Measurements from ENCODE around the gene NEU1. TPM values are rescaled to one million over a fixed set of nuclear protein-coding genes. Genes with fewer than 3 reads are reported as not detected.

NEU1 gene
- total and polyA plus RNA-seq, 2 of the 8 experiments (the other 6 are each of a cell fraction or from before 2014, with no cell fraction given): 41.2 to 72.1 TPM

DNA sequence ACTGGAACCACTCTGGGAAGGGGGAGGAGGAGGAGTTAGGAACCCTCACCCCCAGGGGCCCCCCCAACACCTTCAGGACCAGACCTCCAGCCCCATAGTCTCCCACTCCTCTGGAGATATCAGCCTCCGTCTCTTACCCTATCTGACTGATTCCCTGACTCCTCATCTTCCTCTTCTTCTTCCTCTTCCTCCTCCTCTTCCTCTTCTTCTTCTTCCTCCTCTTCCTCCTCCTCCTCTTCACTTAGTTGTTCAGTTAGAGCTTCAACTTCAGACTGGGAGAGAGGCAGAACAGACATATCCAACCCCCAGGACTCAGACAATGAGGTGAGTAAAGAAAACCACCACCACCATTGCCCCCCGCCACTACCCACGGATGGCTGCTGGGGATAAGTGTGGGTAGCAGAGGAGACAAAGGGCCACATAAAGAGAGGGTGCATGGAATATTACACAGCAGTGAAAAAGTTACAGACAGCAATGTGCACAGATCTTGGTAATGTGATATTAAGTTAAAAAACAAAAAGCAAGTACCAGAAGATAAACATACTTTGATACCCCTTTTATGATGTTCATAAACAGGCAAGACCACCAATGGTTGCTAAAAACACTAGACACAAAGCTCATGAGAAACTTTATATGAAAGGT lies 26.8 kb upstream of the NEU1 start:
- ChIA-PET CTCF (ENCODE audit: partially characterized antibody) (interaction anchor here (0.6 to 4.9 kb wide), 25 partner anchors 8 to 218 kb away, joined by 3 to 59 read pairs (median 3); partner anchors contain the start of genes EHMT2 and SLC44A4), POLR2A (ENCODE audit: partially characterized antibody) (interaction anchor here (0.7 to 4.2 kb wide), 9 partner anchors 8 to 218 kb away, joined by 3 to 21 read pairs (median 5); partner anchors contain the start of genes EHMT2 and NEU1)
- Histone ChIP-seq H2BK15ac (ENCODE audit: low read length) (no peak overlapping the region), H3K18ac (ENCODE audit: extremely low read depth, low read length) (no peak overlapping the region), H2BK20ac (ENCODE audit: low read length) (no peak overlapping the region), H3K23ac (ENCODE audit: insufficient read length) (no peak overlapping the region), H2BK5ac (ENCODE audit: low read depth, low read length) (no peak overlapping the region), H3K27ac (ENCODE audit: low read depth, low read length) (no peak overlapping the region), H3K23me2 (ENCODE audit: low read depth, low read length) (no peaks in the 10 kb centered on the region), H3K14ac (ENCODE audit: insufficient read length) (no peak overlapping the region), H3K4me3 (ENCODE audit: extremely low read depth in 1 of 4, insufficient read depth in 2 of 4, low read depth in 3 of 4, low read length in 4 of 4) (no peak overlapping the region), H4K8ac (ENCODE audit: extremely low read depth, insufficient read depth, low read length) (no peak overlapping the region), H3K79me1 (ENCODE audit: low read depth, low read length) (no peaks in the 10 kb centered on the region; the same call in 1 of the 2 replicates), H4K20me1 (replicated peaks in 1 of 2; ENCODE audit: control insufficient read depth in 1 of 2, insufficient read depth in 2 of 2, low read length in 2 of 2) (peaks cover 5 to 18% of the 10 kb centered on the region in 2 experiments), H3K9me3 (ENCODE audit: insufficient read depth in 2 of 2, low read depth in 1 of 2, low read length in 1 of 2) (no peaks in the 10 kb centered on the region), H3K27me3 (replicated peaks in 1 of 4; ENCODE audit: control insufficient read depth in 3 of 4, extremely low read depth in 1 of 4, insufficient read depth in 3 of 4, low read length in 3 of 4) (no peaks in the 10 kb centered on the region), H3K56ac (replicated peaks; ENCODE audit: insufficient read length, low read depth, low read length) (no peak overlapping the region), H2BK12ac (ENCODE audit: low read depth, low read length) (no peak overlapping the region), H3K36me3 (ENCODE audit: control insufficient read depth in 2 of 4, insufficient read depth in 4 of 4, low read length in 3 of 4) (peaks cover 34 to 80% (median 66%) of the 10 kb centered on the region in 4 experiments), H2BK120ac (replicated peaks; ENCODE audit: low read depth, low read length) (no peak overlapping the region), H3K4me1 (replicated peaks in 1 of 4; ENCODE audit: control insufficient read depth in 3 of 4, insufficient read depth in 4 of 4, low read length in 3 of 4) (no peaks in the 10 kb centered on the region), H4K5ac (ENCODE audit: insufficient read length, low read depth, low read length) (no peak overlapping the region), H3K4ac (replicated peaks; ENCODE audit: insufficient read length, low read depth, low read length) (no peak overlapping the region), H4K91ac (replicated peaks; ENCODE audit: insufficient read length, low read length) (no peak overlapping the region), H3K4me2 (ENCODE audit: insufficient read depth in 1 of 2, low read depth in 2 of 2, low read length in 2 of 2) (no peak overlapping the region), H2AK5ac (ENCODE audit: low read depth, low read length) (no peak overlapping the region), H3K9ac (replicated peaks in 1 of 4; ENCODE audit: extremely low read depth in 1 of 4, low read depth in 3 of 4, low read length in 3 of 4) (no peak overlapping the region), H3K79me2 (ENCODE audit: control insufficient read depth in 1 of 2, insufficient read depth in 2 of 2, low read length in 2 of 2) (no peaks in the 10 kb centered on the region; a peak in 1 of 4 replicates), H2AFZ (ENCODE audit: low read length) (no peak overlapping the region)
- DNase-seq (ENCODE audit: low read depth in 1 of 2, low spot score in 2 of 2): no peak
- 98% methylated on average over 3 of the region's 3 CpGs; no CpG with 5 or more reads in 1 of the 2 experiments for WGBS, 2 experiments (ENCODE audit: extremely low coverage in 1 of 2, insufficient coverage in 1 of 2, insufficient read length in 1 of 2, insufficient replicate concordance in 2 of 2, low coverage in 1 of 2, low lambda C conversion rate in 2 of 2, missing lambda C conversion rate in 1 of 2)
- FAIRE-seq: no peak
- TF ChIP-seq CBX5 (IDR thresholded peaks at IDR 0.05; ENCODE audit: low read depth, low read length) (no peak), TCF12 (IDR thresholded peaks at IDR 0.05; ENCODE audit: low read depth, low read length) (no peak)
